PC-3 (cell line): ENCODE results near the gene SNX27. TPM values are rescaled to one million over a fixed set of nuclear protein-coding genes. Genes with fewer than 3 reads are reported as not detected.

Experiments
- ATAC-seq: fragments of 200-7000 bp; cut with Tn5 transposase; 2 replicates; pipeline ENCODE4 v1.9.1; 2020; ENCODE audit warnings: mild to moderate bottlenecking, moderate library complexity
- Bru-seq: library from RNA; stranded (reverse); fragments of 400-500 nt; gene quantifications from one replicate; lab custom pipeline; 2021; lab: Mats Ljungman, UMichigan
- BruChase-seq, 2 experiments: library from RNA; stranded (reverse); fragments of 400-500 nt; gene quantifications; one replicate each; lab custom pipeline; 2021; lab: Mats Ljungman, UMichigan
- BruUV-seq: library from RNA; stranded (reverse); fragments of 400-500 nt; replicated peaks from 2 replicates; lab custom pipeline; 2021; lab: Mats Ljungman, UMichigan
- CTCF ChIA-PET: fragments of 300-600 bp; sonication (Branson Sonifier 250); formaldehyde crosslinking; loops from one replicate; lab custom pipeline; 2022; ENCODE audit warnings: antibody characterized with exemption; lab: Charles Lee
- POLR2A ChIA-PET: fragments of 300-600 bp; sonication (Branson Sonifier 250); formaldehyde crosslinking; loops from one replicate; lab custom pipeline; 2022; ENCODE audit warnings: antibody characterized with exemption; ENCODE audit not compliant: unreplicated experiment; lab: Charles Lee
- DNase-seq: peaks from one replicate; pipeline ENCODE4 v3.0.0-alpha.2; 2015
- H2AFZ ChIP-seq: fragments of 300-600 bp; sonication (generic); 2 replicates; pipeline ENCODE4 v1.6.0; 2016; ENCODE audit warnings: antibody characterized with exemption, low read length
- H3F3A ChIP-seq: fragments of 300-600 bp; sonication (generic); one replicate; pipeline ENCODE4 v1.6.0; 2017; ENCODE audit warnings: antibody characterized with exemption, low read length, control low read depth, mild to moderate bottlenecking; ENCODE audit not compliant: unreplicated experiment
- H3K27ac ChIP-seq: fragments of 300-600 bp; sonication (generic); 2 replicates; pipeline ENCODE4 v1.5.1; 2016; ENCODE audit warnings: mild to moderate bottlenecking, low read length
- H3K27me3 ChIP-seq: fragments of 300-600 bp; sonication (generic); 2 replicates; pipeline ENCODE4 v1.6.1; 2016; ENCODE audit warnings: low read length, mixed read lengths
- H3K36me3 ChIP-seq: fragments of 300-600 bp; sonication (generic); 2 replicates; pipeline ENCODE4 v1.6.1; 2016; ENCODE audit warnings: low read depth, mixed run types, low read length, mixed read lengths
- H3K4me1 ChIP-seq: fragments of 300-600 bp; sonication (generic); 2 replicates; pipeline ENCODE4 v1.5.1; 2016; ENCODE audit warnings: low read length; ENCODE audit not compliant: insufficient read depth
- H3K4me2 ChIP-seq: fragments of 300-600 bp; sonication (generic); 2 replicates; pipeline ENCODE4 v1.6.0; 2016; ENCODE audit warnings: low read length
- H3K4me3 ChIP-seq: fragments of 300-600 bp; sonication (generic); 2 replicates; pipeline ENCODE4 v1.5.1; 2016; ENCODE audit warnings: mild to moderate bottlenecking, low read length, mixed read lengths
- H3K79me2 ChIP-seq: fragments of 300-600 bp; sonication (generic); 2 replicates; pipeline ENCODE4 v1.6.1; 2017; ENCODE audit warnings: low read length, mixed read lengths
- H3K9ac ChIP-seq: fragments of 300-600 bp; sonication (generic); 2 replicates; pipeline ENCODE4 v1.6.0; 2016; ENCODE audit warnings: mild to moderate bottlenecking, low read length
- H3K9me2 ChIP-seq: fragments of 300-600 bp; sonication (generic); replicated peaks from 2 replicates; pipeline ENCODE4 v1.6.1; 2016; ENCODE audit warnings: mixed run types, low read length, mixed read lengths
- H3K9me3 ChIP-seq: fragments of 300-600 bp; sonication (generic); 2 replicates; pipeline ENCODE4 v1.6.1; 2016; ENCODE audit warnings: low read length, mixed read lengths
- H4K20me1 ChIP-seq: fragments of 300-600 bp; sonication (generic); 2 replicates; pipeline ENCODE4 v1.6.1; 2016; ENCODE audit warnings: low read length, mixed read lengths
- EZH2 ChIP-seq: fragments of 300-600 bp; sonication (generic); IDR thresholded peaks from one replicate; pipeline ENCODE4 v1.6.1; 2017; ENCODE audit warnings: antibody characterized with exemption, mild to moderate bottlenecking, low read length; ENCODE audit not compliant: unreplicated experiment
- EZH2phosphoT487 ChIP-seq: fragments of 300-600 bp; sonication (generic); IDR thresholded peaks from 2 replicates; pipeline ENCODE4 v1.6.1; 2018; ENCODE audit warnings: mild to moderate bottlenecking, antibody characterized with exemption, low read length, borderline replicate concordance
- intact Hi-C: fragments of 100-400 bp; cut with micrococcal nuclease; formaldehyde crosslinking; loops from 2 replicates; pipeline ENCODE4 v1.9.0; 2023
- long read RNA-seq: library from polyadenylated mRNA; unstranded; transcript quantifications from one replicate; pipeline ENCODE4 v2.0.0, GENCODE V29; 2021; ENCODE audit not compliant: unreplicated experiment
- total RNA-seq: library from RNA; depleted of rRNA; stranded (reverse); fragments of >200 nt; gene quantifications from 2 replicates; pipeline ENCODE4 v1.2.3, GENCODE V29; 2014; rRNA removed
- TF ChIP-seq, protein P1 (sequence below): fragments of 300-600 bp; sonication (generic); conservative IDR thresholded peaks from 2 replicates; pipeline ENCODE4 v1.5.1; 2017; ENCODE audit warnings: antibody characterized with exemption, low read depth, mild to moderate bottlenecking, low read length

The SNX27 gene
- total RNA-seq, result 25.1 and 34.8 TPM in 2 replicates
- percentile 78 among the genes with signal in this experiment for Bru-seq, nascent RNA
- BruChase-seq, experiment 1, labeled RNA remaining after a 6-hour chase, result percentile 86 among the genes with signal in this experiment
- percentile 80 among the genes with signal in this experiment for BruChase-seq, experiment 2, labeled RNA remaining after a 2-hour chase
- long read RNA-seq, full-length matches to known transcripts, result 38 of 72 reads
- long read RNA-seq, partial matches to known transcripts, result 2 of 72 reads
- long read RNA-seq, other reads (novel, unspliced or antisense), result 32 of 72 reads

- Histone ChIP-seq H3K9me2 (no peaks in the 10 kb centered on the region), H3K9ac (peak within 1 kb of the TSS; percentile 83), H3K9me3 (no peaks in the 10 kb centered on the region), H3K4me1 (peaks cover 55% of the 10 kb centered on the region), H3K36me3 (no peaks in the 10 kb centered on the region), H3K79me2 (peaks cover 44% of the 10 kb centered on the region), H4K20me1 (peaks cover 3% of the 10 kb centered on the region; the same call in 1 of the 2 replicates), H3K4me3 (peak within 1 kb of the TSS; percentile 87), H3K27me3 (no peaks in the 10 kb centered on the region), H2AFZ (peak within 1 kb of the TSS; percentile 95), H3K27ac (peak within 1 kb of the TSS; percentile 25; the same call in 1 of the 2 replicates), H3F3A (peaks cover 9% of the 10 kb centered on the region), H3K4me2 (peak within 1 kb of the TSS; percentile 89)
- TF ChIP-seq EZH2 (no peak), EZH2phosphoT487 (no peak)
- TF ChIP-seq, protein P1, sequence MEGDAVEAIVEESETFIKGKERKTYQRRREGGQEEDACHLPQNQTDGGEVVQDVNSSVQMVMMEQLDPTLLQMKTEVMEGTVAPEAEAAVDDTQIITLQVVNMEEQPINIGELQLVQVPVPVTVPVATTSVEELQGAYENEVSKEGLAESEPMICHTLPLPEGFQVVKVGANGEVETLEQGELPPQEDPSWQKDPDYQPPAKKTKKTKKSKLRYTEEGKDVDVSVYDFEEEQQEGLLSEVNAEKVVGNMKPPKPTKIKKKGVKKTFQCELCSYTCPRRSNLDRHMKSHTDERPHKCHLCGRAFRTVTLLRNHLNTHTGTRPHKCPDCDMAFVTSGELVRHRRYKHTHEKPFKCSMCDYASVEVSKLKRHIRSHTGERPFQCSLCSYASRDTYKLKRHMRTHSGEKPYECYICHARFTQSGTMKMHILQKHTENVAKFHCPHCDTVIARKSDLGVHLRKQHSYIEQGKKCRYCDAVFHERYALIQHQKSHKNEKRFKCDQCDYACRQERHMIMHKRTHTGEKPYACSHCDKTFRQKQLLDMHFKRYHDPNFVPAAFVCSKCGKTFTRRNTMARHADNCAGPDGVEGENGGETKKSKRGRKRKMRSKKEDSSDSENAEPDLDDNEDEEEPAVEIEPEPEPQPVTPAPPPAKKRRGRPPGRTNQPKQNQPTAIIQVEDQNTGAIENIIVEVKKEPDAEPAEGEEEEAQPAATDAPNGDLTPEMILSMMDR, result no peak
- peak; percentile 93 for DNase-seq
- no TSS peak for BruUV-seq
- intact Hi-C loops, result loop anchor here (2.0 to 10.0 kb wide), 3 partner anchors 17 to 383 kb away; partner anchors contain the start of genes C2CD4D, RORC and S100A10
- POLR2A ChIA-PET, result interaction anchor here (0.6 kb wide), 1 partner anchor 65 kb away, joined by 5 read pairs; no protein-coding TSS in a partner anchor
- ATAC-seq, result peak; percentile 82
- CTCF ChIA-PET, result interaction anchor here (0.6 kb wide), 1 partner anchor 81 kb away, joined by 3 read pairs; no protein-coding TSS in a partner anchor
These were observed at the start of gene SNX27 for GRCh38 chr1:151611832-151612500. Gene SNX27 (plus strand): TSS chr1:151612050. CDS start chr1:151612202, 152 bp downstream.

DNA sequence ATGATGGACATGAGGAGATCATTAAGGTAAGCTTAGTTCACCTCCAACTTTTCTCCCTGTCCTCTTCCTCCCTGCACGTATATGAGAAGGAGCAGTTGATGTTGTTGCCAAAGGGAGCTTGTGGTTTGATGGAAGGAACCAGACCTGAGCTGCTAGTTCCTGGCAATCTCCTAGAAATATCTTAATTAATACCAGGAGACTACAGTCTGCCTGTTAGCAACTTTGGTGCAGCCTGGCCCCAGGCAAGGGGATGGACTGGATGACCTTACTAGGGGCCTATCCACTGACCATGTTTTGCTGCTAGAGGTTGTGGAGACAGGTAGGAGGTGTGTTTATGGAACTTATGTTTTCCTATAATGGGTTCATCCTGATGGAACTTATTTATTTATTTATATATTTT is 49.2 kb upstream of the SNX27 start:
- BruUV-seq, result no TSS peak
- H3F3A ChIP-seq, result no peaks in the 10 kb centered on the region
- no peak overlapping the region for H2AFZ ChIP-seq
- no peak overlapping the region for H3K4me3 ChIP-seq
- ChIA-PET POLR2A (no interaction called here), CTCF (interaction anchor here (0.6 kb wide), 1 partner anchor 68 kb away, joined by 10 read pairs; no protein-coding TSS in a partner anchor)
- DNase-seq (no peak), ATAC-seq (no peak)
- H3K36me3 ChIP-seq, result peaks cover 28% of the 10 kb centered on the region; the same call in 1 of the 2 replicates
- no peaks in the 10 kb centered on the region for H3K9me3 ChIP-seq
- no peak overlapping the region for H3K4me2 ChIP-seq
- H3K4me1 ChIP-seq, result peaks cover 31% of the 10 kb centered on the region
- H3K27me3 ChIP-seq, result no peaks in the 10 kb centered on the region
- no peaks in the 10 kb centered on the region for H3K9me2 ChIP-seq
- peaks cover 8% of the 10 kb centered on the region for H4K20me1 ChIP-seq
- TF ChIP-seq EZH2, result no peak
- TF ChIP-seq, protein P1, result no peak
- TF ChIP-seq EZH2phosphoT487, result no peak
- no peak overlapping the region for H3K9ac ChIP-seq
- H3K79me2 ChIP-seq, result peaks cover 30% of the 10 kb centered on the region
- no peak overlapping the region for H3K27ac ChIP-seq
- intact Hi-C loops, result no loop called here
